Brain microvascular endothelial cell (primary cell): ENCODE measurements around the gene ITGA3.
A peak's percentile ranks its signal among the peaks of the same experiment; 100 is the strongest.
"Not testable (repeated sequence)": the region's sequence is repeated elsewhere in the genome, so short reads cannot be mapped to it uniquely, and the experiment has no call there.

ENCODE experiments used
- DNase-seq: peaks from one replicate; pipeline ENCODE4 v3.0.0-alpha.2; 2020
- H3K27ac ChIP-seq: fragments of 250-450 bp; sonication (Bioruptor Pico); 2 replicates; pipeline ENCODE4 v1.5.1; 2020; ENCODE audit warnings: mild to moderate bottlenecking, moderate library complexity
- H3K27me3 ChIP-seq: fragments of 250-450 bp; sonication (Bioruptor Pico); replicated peaks from 2 replicates; pipeline ENCODE4 v1.5.1; 2020; ENCODE audit warnings: mild to moderate bottlenecking
- H3K36me3 ChIP-seq: fragments of 250-450 bp; sonication (Bioruptor Pico); replicated peaks from 2 replicates; pipeline ENCODE4 v1.5.1; 2020; ENCODE audit warnings: mild to moderate bottlenecking
- H3K4me3 ChIP-seq: 2 replicates; pipeline ENCODE4 v1.5.1; 2011; ENCODE audit warnings: low read depth, mild to moderate bottlenecking, control low read depth, low read length, moderate library complexity
- in situ Hi-C: cut with HindIII; loops from 2 replicates; pipeline ENCODE4 v1.10.0; 2017; ENCODE audit warnings: low sequenced_read_pairs, low pct_ligation_motif_present
- TF ChIP-seq, protein P1 (sequence below): IDR thresholded peaks from 2 replicates; pipeline ENCODE4 v1.5.1; 2011; ENCODE audit warnings: low read depth, mild to moderate bottlenecking, moderate library complexity, low read length, control low read depth, inconsistent platforms; ENCODE audit errors: missing control alignments

ITGA3 gene

DNA sequence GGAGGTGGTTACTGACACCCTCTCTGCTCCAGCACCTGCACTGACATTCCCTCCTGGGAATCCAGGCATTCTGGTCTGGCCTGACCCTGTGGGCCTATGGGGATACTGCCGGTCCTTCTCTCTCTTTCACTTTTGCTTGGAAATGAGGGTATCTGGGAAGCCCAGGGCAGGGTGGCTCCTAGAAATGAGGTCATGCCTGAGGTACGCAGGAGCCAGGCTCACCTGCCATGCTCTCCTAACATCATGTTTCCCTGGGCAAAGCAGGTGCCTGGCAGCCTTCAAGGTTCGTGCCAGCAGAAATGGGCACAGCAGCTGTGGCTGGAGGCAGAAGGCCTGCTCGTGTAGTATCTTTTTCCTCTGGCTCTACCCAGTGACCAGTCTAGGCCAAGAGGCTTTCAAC lies 3.3 kb downstream of the ITGA3 start:
- Histone ChIP-seq H3K36me3 (peaks cover 3% of the 10 kb centered on the region), H3K4me3 (peak overlapping the region; percentile 26), H3K27ac (peak overlapping the region; percentile 45), H3K27me3 (no peaks in the 10 kb centered on the region)
- TF ChIP-seq, protein P1, sequence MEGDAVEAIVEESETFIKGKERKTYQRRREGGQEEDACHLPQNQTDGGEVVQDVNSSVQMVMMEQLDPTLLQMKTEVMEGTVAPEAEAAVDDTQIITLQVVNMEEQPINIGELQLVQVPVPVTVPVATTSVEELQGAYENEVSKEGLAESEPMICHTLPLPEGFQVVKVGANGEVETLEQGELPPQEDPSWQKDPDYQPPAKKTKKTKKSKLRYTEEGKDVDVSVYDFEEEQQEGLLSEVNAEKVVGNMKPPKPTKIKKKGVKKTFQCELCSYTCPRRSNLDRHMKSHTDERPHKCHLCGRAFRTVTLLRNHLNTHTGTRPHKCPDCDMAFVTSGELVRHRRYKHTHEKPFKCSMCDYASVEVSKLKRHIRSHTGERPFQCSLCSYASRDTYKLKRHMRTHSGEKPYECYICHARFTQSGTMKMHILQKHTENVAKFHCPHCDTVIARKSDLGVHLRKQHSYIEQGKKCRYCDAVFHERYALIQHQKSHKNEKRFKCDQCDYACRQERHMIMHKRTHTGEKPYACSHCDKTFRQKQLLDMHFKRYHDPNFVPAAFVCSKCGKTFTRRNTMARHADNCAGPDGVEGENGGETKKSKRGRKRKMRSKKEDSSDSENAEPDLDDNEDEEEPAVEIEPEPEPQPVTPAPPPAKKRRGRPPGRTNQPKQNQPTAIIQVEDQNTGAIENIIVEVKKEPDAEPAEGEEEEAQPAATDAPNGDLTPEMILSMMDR = no peak
- in situ Hi-C loops = no loop called here
- DNase-seq = no peak

DNA sequence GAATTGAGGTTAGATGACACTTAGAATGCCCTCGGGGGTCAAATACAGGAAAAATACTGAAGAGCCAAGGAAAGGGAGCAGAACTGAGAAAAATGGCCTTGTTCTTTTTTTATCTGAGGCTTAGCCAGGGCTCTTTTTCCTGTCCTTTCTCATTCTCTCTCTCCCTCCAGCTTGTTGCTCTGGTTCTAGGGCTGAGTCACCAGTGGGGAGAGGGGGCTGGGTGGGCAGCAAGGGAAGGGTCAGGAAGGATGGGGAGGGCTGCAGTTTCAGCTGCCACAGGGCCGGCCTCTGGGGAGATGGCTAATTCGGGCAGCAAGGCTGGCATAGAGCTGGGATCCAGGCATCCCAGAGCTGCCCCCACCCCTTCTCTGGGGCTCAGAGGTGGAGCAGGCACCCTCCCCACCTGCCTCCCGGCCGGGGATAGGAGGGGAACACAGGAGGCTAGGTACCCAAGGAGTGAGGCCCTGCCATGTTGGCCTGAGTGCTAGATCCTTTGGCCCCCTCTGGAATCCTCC lies 3.9 kb downstream of the ITGA3 start:
- Histone ChIP-seq H3K36me3 (peaks cover 3% of the 10 kb centered on the region), H3K27ac (peak overlapping the region; percentile 45), H3K4me3 (peak overlapping the region; percentile 26), H3K27me3 (no peaks in the 10 kb centered on the region)
- in situ Hi-C loops = no loop called here
- TF ChIP-seq, protein P1 = no peak
- DNase-seq = peak; percentile 49

- no peak for DNase-seq
- TF ChIP-seq, protein P1 = no peak
- peaks cover 5% of the 10 kb centered on the region for H3K36me3 ChIP-seq
- no peak overlapping the region for H3K4me3 ChIP-seq
- in situ Hi-C loops = no loop called here
- H3K27ac ChIP-seq = peak overlapping the region; percentile 92
- no peaks in the 10 kb centered on the region for H3K27me3 ChIP-seq
Observed at GRCh38 chr17:50060951-50061712, 5.2 kb downstream of the ITGA3 start.

DNA sequence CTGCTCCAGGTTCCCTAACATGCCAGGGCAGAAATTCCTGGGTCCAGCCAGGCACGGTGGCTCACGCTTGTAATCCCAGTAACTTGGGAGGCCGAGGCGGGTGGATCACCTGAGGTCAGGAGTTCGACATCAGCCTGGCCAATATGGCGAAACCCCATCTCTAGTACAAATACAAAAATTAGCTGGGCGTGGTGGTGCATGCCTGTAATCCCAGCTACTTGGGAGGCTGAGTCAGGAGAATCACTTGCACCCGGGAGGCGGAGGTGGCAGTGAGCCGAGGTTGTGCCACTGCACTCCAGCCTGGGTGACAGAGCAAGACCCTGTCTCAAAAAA lies 5.8 kb downstream of the ITGA3 start:
- H3K36me3 ChIP-seq, in situ Hi-C loops, DNase-seq, H3K27me3 ChIP-seq, H3K4me3 ChIP-seq: not testable (repeated sequence)
- H3K27ac ChIP-seq = peak overlapping the region; percentile 92

DNA sequence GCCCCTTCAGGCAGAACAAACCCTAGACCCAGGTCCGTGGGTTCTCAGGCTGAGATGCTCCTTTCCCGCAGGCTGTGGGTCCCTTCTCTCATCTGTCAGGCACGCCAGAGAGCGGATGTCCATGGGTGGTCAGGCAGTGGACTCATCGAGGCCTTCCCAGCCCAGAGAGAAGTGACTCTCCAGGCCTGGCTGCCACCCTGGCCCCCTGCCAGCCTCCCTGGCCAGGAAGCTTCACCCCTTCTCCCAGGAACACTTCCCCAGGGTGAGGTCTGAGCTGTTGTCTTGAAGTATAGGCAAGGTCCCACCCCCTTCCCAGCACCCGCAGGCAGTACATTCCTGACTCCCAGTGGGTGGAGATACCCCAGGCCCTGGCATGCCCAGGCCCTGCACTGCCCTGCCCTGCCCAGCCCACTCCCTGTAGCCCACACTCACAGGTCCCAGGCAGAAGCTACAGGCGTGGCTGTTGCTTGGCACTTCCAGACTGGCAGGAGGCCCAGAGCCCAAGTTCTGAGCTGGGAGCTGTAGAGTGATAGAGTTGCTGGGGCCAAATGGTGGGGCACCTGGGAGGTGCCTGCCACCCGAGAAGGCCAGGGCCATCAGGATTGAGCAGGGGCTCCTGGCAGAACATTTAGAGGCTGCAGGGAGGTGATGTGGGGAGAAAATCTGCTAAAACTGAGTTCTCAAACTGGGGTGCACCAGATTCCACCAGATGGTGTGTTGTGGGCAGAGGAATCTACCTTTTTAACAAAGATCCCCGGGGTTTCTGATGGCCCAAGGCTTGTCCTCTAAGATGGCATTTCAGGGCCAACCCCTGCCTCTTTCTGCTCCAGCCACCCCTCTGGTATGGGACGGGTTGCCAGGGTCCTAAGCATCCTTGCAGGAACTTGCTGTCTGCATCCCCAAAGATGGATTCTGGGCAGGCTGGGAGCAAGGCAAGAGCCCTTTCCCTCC lies 6.7 kb downstream of the ITGA3 start:
- TF ChIP-seq, protein P1 = no peak
- H3K36me3 ChIP-seq = peaks cover 9% of the 10 kb centered on the region
- no peak overlapping the region for H3K4me3 ChIP-seq
- H3K27me3 ChIP-seq = no peaks in the 10 kb centered on the region
- DNase-seq = peak; percentile 74
- in situ Hi-C loops = no loop called here
- peak overlapping the region; percentile 92 for H3K27ac ChIP-seq

GRCh38 chr17:50063561-50064252 lies 7.8 kb downstream of the ITGA3 start:
- in situ Hi-C loops = no loop called here
- TF ChIP-seq, protein P1 = no peak
- Histone ChIP-seq H3K27ac (peak overlapping the region; percentile 92), H3K4me3 (no peak overlapping the region), H3K27me3 (no peaks in the 10 kb centered on the region), H3K36me3 (peaks cover 16% of the 10 kb centered on the region)
- no peak for DNase-seq
